K562 (cell line): ENCODE results near the gene CD40LG. TPM values are rescaled to one million over a fixed set of nuclear protein-coding genes. Genes with fewer than 3 reads are reported as not detected.

Experiments
- ATF1 ChIP-seq, 2 experiments: fragments of 450-650 bp in 1 of 2; IDR thresholded peaks; 2 replicates each; pipeline ENCODE4 v1.6.1; 2016; ENCODE audit warnings: missing compliant biosample characterization in 1 of 2, missing genetic modification characterization in 1 of 2
- CBX8 ChIP-seq: fragments of 200-600 bp; sonication (generic); IDR thresholded peaks from 2 replicates; pipeline ENCODE4 v1.6.1; 2012; ENCODE audit warnings: borderline replicate concordance, mixed run types, low read depth, mild to moderate bottlenecking, moderate library complexity, mixed read lengths, low read length, control low read depth, inconsistent platforms; ENCODE audit not compliant: poor library complexity, severe bottlenecking; ENCODE audit errors: extremely low read depth
- CEBPG ChIP-seq, 3 experiments: fragments of 200-800 bp in 1 of 3; sonication (Bioruptor generic) in 1 of 3; sonication (generic) in 1 of 3; formaldehyde crosslinking in 1 of 3; IDR thresholded peaks in 2 of 3; conservative IDR thresholded peaks in 1 of 3; 2 replicates each; pipeline versions ENCODE4 v1.6.1 to v1.8.0; 2016 to 2022; ENCODE audit warnings: missing compliant biosample characterization in 2 of 3, missing genetic modification characterization in 2 of 3, mild to moderate bottlenecking in 1 of 3, missing genetic modification reagents in 1 of 3
- CHD7 ChIP-seq: fragments of 200-600 bp; sonication (generic); IDR thresholded peaks from one replicate; pipeline ENCODE4 v1.6.1; 2012; ENCODE audit warnings: mild to moderate bottlenecking, low read depth, low read length, inconsistent platforms
- CTCF ChIP-seq, 3 experiments: IDR thresholded peaks in 2 of 3; conservative IDR thresholded peaks in 1 of 3; 2 replicates each; pipeline ENCODE4 v1.5.1; 2011 to 2012; ENCODE audit warnings: low read length in 3 of 3, mild to moderate bottlenecking in 3 of 3, control low read depth in 2 of 3, improper control_type of control experiment in 1 of 3, inconsistent platforms in 1 of 3, low read depth in 1 of 3, mixed read lengths in 1 of 3, moderate library complexity in 1 of 3; ENCODE audit not compliant: insufficient read depth in 2 of 3
- MNT ChIP-seq, 2 experiments: fragments of 450-650 bp; conservative IDR thresholded peaks; 2 replicates each; pipeline ENCODE4 v1.6.1; 2017; ENCODE audit warnings: mild to moderate bottlenecking in 2 of 2, moderate library complexity in 2 of 2
- polyA plus RNA-seq, 8 experiments: library from polyadenylated mRNA; depleted of rRNA in 4 of 8; stranded (reverse) in 5 of 8; unstranded in 3 of 8; fragments of >200 nt; fragmentation: Nextera tagmentation in 2 of 8; fragmentation: Illumina TruSeq in 1 of 8; extraction: Ambion mirVana in 2 of 8; extraction: Trizol in 1 of 8; gene quantifications; 2 replicates each; pipeline versions ENCODE4 v1.2.1 to v1.2.3, GENCODE V29; 2011 to 2014; ENCODE audit warnings: inconsistent platforms in 1 of 8, missing spikeins in 1 of 8
- total RNA-seq, 7 experiments: library from RNA; depleted of rRNA in 6 of 7; stranded (reverse); fragments of >200 nt in 6 of 7; fragmentation: Illumina TruSeq in 2 of 7; extraction: Trizol in 2 of 7; gene quantifications; 2 replicates each; pipeline versions ENCODE4 v1.2.1 to v1.2.3, GENCODE V29; 2011 to 2021; ENCODE audit warnings: low replicate concordance in 1 of 7
- TF ChIP-seq, protein P1 (sequence below): fragments of 200-400 bp; formaldehyde crosslinking; IDR thresholded peaks from 2 replicates; pipeline ENCODE4 v1.6.1; 2017; ENCODE audit warnings: mild to moderate bottlenecking, low read depth, low read length, moderate library complexity

CD40LG gene
- total and polyA plus RNA-seq, 9 of the 15 experiments (the other 6 are each of a cell fraction or from before 2014, with no cell fraction given) = 0.11 TPM; not detected in 8

DNA sequence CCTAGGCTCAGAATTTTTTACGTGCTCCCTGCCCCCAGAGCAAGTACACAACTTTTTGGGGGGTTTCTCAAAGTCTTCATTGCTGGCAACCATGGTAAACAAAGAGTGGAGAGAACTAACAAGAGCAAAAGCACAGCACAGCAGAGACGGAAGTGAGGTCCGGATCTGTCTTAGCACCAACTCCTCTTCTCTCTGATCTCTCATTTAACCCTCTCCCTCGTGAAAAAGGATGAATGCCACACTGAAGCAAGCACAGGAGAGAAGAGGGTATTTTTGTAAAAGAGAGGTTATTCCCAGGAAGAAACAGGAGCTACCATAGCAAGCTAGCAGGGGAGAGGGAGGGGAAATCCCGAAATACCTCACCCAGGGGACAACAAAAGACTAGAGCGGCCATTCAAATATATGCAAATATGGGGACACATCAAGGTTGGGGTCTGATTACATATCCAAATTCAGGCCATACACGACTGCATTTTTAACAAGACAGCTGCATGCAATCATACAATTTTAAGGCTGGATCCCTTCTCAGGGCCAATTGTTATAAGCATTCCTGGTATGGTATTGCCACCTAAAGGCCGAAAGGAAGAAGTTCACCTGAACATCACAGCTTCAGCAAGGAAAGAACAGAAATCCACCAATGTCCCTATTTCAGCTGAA lies 46.6 kb downstream of the CD40LG start (continued):
- TF ChIP-seq MNT (conservative IDR thresholded peaks at IDR 0.05) (no peak), ATF1 (CRISPR knock-in tag; IDR thresholded peaks at IDR 0.05) (no peak), ATF1 (tag; IDR thresholded peaks at IDR 0.05) (no peak), CTCF (IDR thresholded peaks at IDR 0.05 in 2 of 3, conservative IDR thresholded peaks at IDR 0.05 in 1 of 3; ENCODE audit: insufficient read depth in 2 of 3, low read depth in 1 of 3, low read length in 3 of 3) (peak; percentile 58 to 75 (median 66)), CEBPG (CRISPR knock-in tag; IDR thresholded peaks at IDR 0.05) (no peak), CEBPG (tag; conservative IDR thresholded peaks at IDR 0.05 in 1 of 2, IDR thresholded peaks at IDR 0.05 in 1 of 2) (no peak), CHD7 (no peak), CBX8 (no peak)
- TF ChIP-seq, protein P1, sequence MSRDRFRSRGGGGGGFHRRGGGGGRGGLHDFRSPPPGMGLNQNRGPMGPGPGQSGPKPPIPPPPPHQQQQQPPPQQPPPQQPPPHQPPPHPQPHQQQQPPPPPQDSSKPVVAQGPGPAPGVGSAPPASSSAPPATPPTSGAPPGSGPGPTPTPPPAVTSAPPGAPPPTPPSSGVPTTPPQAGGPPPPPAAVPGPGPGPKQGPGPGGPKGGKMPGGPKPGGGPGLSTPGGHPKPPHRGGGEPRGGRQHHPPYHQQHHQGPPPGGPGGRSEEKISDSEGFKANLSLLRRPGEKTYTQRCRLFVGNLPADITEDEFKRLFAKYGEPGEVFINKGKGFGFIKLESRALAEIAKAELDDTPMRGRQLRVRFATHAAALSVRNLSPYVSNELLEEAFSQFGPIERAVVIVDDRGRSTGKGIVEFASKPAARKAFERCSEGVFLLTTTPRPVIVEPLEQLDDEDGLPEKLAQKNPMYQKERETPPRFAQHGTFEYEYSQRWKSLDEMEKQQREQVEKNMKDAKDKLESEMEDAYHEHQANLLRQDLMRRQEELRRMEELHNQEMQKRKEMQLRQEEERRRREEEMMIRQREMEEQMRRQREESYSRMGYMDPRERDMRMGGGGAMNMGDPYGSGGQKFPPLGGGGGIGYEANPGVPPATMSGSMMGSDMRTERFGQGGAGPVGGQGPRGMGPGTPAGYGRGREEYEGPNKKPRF = no peak
